Measurements from ENCODE around the gene GRK3.
"Not testable (repeated sequence)": the region's sequence is repeated elsewhere in the genome, so short reads cannot be mapped to it uniquely, and the experiment has no call there.

The GRK3 gene

GRCh38 chr22:25551396-25551795, 13.1 kb upstream of the GRK3 start:
- DNase-seq (ENCODE audit: low read depth): no peak

GRCh38 chr22:25552405-25552804, 12.1 kb upstream of the GRK3 start:
- DNase-seq (ENCODE audit: low read depth): not testable (repeated sequence)

GRCh38 chr22:25553131-25553530, 11.3 kb upstream of the GRK3 start:
- DNase-seq (ENCODE audit: low read depth): no peak

GRCh38 chr22:25554238-25554671, 10.2 kb upstream of the GRK3 start:
- no peak for DNase-seq (ENCODE audit: low read depth)

GRCh38 chr22:25554689-25555088, 9.8 kb upstream of the GRK3 start:
- no peak for DNase-seq (ENCODE audit: low read depth)

- DNase-seq (ENCODE audit: low read depth): no peak
These were observed 8.9 kb upstream of the GRK3 start for GRCh38 chr22:25555586-25555985.

- no peak for DNase-seq (ENCODE audit: low read depth)
These were observed 7.3 kb upstream of the GRK3 start for GRCh38 chr22:25557218-25557617.

GRCh38 chr22:25558341-25558740, 6.1 kb upstream of the GRK3 start:
- DNase-seq (ENCODE audit: low read depth): no peak

GRCh38 chr22:25559910-25560309, 4.6 kb upstream of the GRK3 start:
- not testable (repeated sequence) for DNase-seq (ENCODE audit: low read depth)

GRCh38 chr22:25561182-25561581, 3.3 kb upstream of the GRK3 start:
- DNase-seq (ENCODE audit: low read depth): not testable (repeated sequence)

- DNase-seq (ENCODE audit: low read depth): not testable (repeated sequence)
These were observed 2.5 kb upstream of the GRK3 start for GRCh38 chr22:25561927-25562326.

- DNase-seq (ENCODE audit: low read depth): not testable (repeated sequence)
These were observed 1.3 kb upstream of the GRK3 start for GRCh38 chr22:25562966-25563760.

- no peak for DNase-seq (ENCODE audit: low read depth)
These were observed 635 bp upstream of the GRK3 start for GRCh38 chr22:25563761-25564319.

GRCh38 chr22:25564979-25565677, 653 bp downstream of the GRK3 start:
- no peak for DNase-seq (ENCODE audit: low read depth)

GRCh38 chr22:25566186-25566897, 1.9 kb downstream of the GRK3 start:
- no peak for DNase-seq (ENCODE audit: low read depth)

GRCh38 chr22:25566898-25567235, 2.4 kb downstream of the GRK3 start:
- no peak for DNase-seq (ENCODE audit: low read depth)

GRCh38 chr22:25567251-25567675, 2.8 kb downstream of the GRK3 start:
- no peak for DNase-seq (ENCODE audit: low read depth)

- DNase-seq (ENCODE audit: low read depth): not testable (repeated sequence)
These were observed 3.6 kb downstream of the GRK3 start for GRCh38 chr22:25568066-25568465.

GRCh38 chr22:25569361-25569760, 4.9 kb downstream of the GRK3 start:
- no peak for DNase-seq (ENCODE audit: low read depth)

GRCh38 chr22:25569983-25570382, 5.5 kb downstream of the GRK3 start:
- DNase-seq (ENCODE audit: low read depth): no peak

- DNase-seq (ENCODE audit: low read depth): no peak
These were observed 6.0 kb downstream of the GRK3 start for GRCh38 chr22:25570486-25570885.

GRCh38 chr22:25571969-25572707, 7.7 kb downstream of the GRK3 start:
- DNase-seq (ENCODE audit: low read depth): not testable (repeated sequence)
